ENCODE data around the gene TMEM182. TPM values are rescaled to one million over a fixed set of nuclear protein-coding genes. Genes with fewer than 3 reads are reported as not detected.

TMEM182 gene
- total RNA-seq, 2 experiments from 2014 or later = 2.5 to 4.1 TPM

GRCh38 chr2:102743259-102743658 is 18.6 kb upstream of the TMEM182 start:
- Mint-ChIP-seq H3K27me3 (no peaks in the 10 kb centered on the region), H3K27ac (no peak overlapping the region), H3K4me3 (no peak overlapping the region), H3K9me3 (peaks cover 2% of the 10 kb centered on the region), H3K4me1 (no peaks in the 10 kb centered on the region), H3K36me3 (ENCODE audit: low read depth) (no peaks in the 10 kb centered on the region)
- ChIA-PET CTCF (no interaction called here), POLR2A (no interaction called here)
- DNase-seq = no peak

GRCh38 chr2:102748107-102748506 is 13.7 kb upstream of the TMEM182 start:
- no peak overlapping the region for H3K27ac Mint-ChIP-seq
- ChIA-PET CTCF (no interaction called here), POLR2A (interaction anchor here (0.6 kb wide), 1 partner anchor 11 kb away, joined by 3 read pairs; no protein-coding TSS in a partner anchor)
- H3K4me3 Mint-ChIP-seq = no peak overlapping the region
- no peaks in the 10 kb centered on the region for H3K4me1 Mint-ChIP-seq
- no peaks in the 10 kb centered on the region for H3K27me3 Mint-ChIP-seq
- no peak for DNase-seq
- H3K36me3 Mint-ChIP-seq (ENCODE audit: low read depth) = no peaks in the 10 kb centered on the region
- H3K9me3 Mint-ChIP-seq = no peaks in the 10 kb centered on the region

GRCh38 chr2:102749938-102750337 is 11.9 kb upstream of the TMEM182 start:
- ChIA-PET CTCF (no interaction called here), POLR2A (no interaction called here)
- no peak overlapping the region for H3K4me3 Mint-ChIP-seq
- no peak overlapping the region for H3K27ac Mint-ChIP-seq
- no peaks in the 10 kb centered on the region for H3K9me3 Mint-ChIP-seq
- H3K36me3 Mint-ChIP-seq (ENCODE audit: low read depth) = no peaks in the 10 kb centered on the region
- no peak for DNase-seq
- H3K27me3 Mint-ChIP-seq = no peaks in the 10 kb centered on the region
- no peaks in the 10 kb centered on the region for H3K4me1 Mint-ChIP-seq

- peak; percentile 47 for DNase-seq
- H3K9me3 Mint-ChIP-seq = no peaks in the 10 kb centered on the region
- ChIA-PET CTCF (interaction anchor here (0.6 to 1.5 kb wide), 5 partner anchors 9 to 19 kb away, joined by 3 to 11 read pairs (median 4); a partner anchor contains a TSS), POLR2A (no interaction called here)
- no peaks in the 10 kb centered on the region for H3K36me3 Mint-ChIP-seq (ENCODE audit: low read depth)
- H3K4me3 Mint-ChIP-seq = no peak overlapping the region
- H3K27ac Mint-ChIP-seq = no peak overlapping the region
- no peaks in the 10 kb centered on the region for H3K27me3 Mint-ChIP-seq
- no peaks in the 10 kb centered on the region for H3K4me1 Mint-ChIP-seq
These were observed 8.2 kb upstream of the TMEM182 start for GRCh38 chr2:102753563-102754159.

- Mint-ChIP-seq H3K27ac (no peak overlapping the region), H3K9me3 (no peaks in the 10 kb centered on the region), H3K4me3 (no peak overlapping the region), H3K36me3 (ENCODE audit: low read depth) (no peaks in the 10 kb centered on the region), H3K4me1 (no peaks in the 10 kb centered on the region), H3K27me3 (no peaks in the 10 kb centered on the region)
- ChIA-PET POLR2A (no interaction called here), CTCF (interaction anchor here (0.6 to 1.3 kb wide), 2 partner anchors 17 to 84 kb away, joined by 3 to 6 read pairs; no protein-coding TSS in a partner anchor)
- DNase-seq = no peak
These were observed 7.2 kb upstream of the TMEM182 start for GRCh38 chr2:102754456-102755145.

GRCh38 chr2:102755284-102755683 is 6.5 kb upstream of the TMEM182 start:
- Mint-ChIP-seq H3K4me1 (no peaks in the 10 kb centered on the region), H3K36me3 (ENCODE audit: low read depth) (no peaks in the 10 kb centered on the region), H3K9me3 (no peaks in the 10 kb centered on the region), H3K4me3 (no peak overlapping the region), H3K27me3 (no peaks in the 10 kb centered on the region), H3K27ac (no peak overlapping the region)
- no peak for DNase-seq
- POLR2A ChIA-PET = no interaction called here
- CTCF ChIA-PET = no interaction called here

GRCh38 chr2:102758439-102758838 is 3.4 kb upstream of the TMEM182 start:
- H3K27ac Mint-ChIP-seq = no peak overlapping the region

GRCh38 chr2:102764083-102764482 is 2.3 kb downstream of the TMEM182 start:
- no peak overlapping the region for H3K4me3 Mint-ChIP-seq
- H3K36me3 Mint-ChIP-seq (ENCODE audit: low read depth) = peaks cover 2% of the 10 kb centered on the region
- no peaks in the 10 kb centered on the region for H3K9me3 Mint-ChIP-seq
- H3K27ac Mint-ChIP-seq = no peak overlapping the region
- no peaks in the 10 kb centered on the region for H3K4me1 Mint-ChIP-seq
- no peak for DNase-seq
- CTCF ChIA-PET = no interaction called here
- H3K27me3 Mint-ChIP-seq = no peaks in the 10 kb centered on the region
- POLR2A ChIA-PET = no interaction called here

More at GRCh38 chr2:102758439-102758838, 3.4 kb upstream of the TMEM182 start:
- ChIA-PET CTCF (no interaction called here), POLR2A (no interaction called here)
- no peaks in the 10 kb centered on the region for H3K4me1 Mint-ChIP-seq
- H3K9me3 Mint-ChIP-seq = no peaks in the 10 kb centered on the region
- no peaks in the 10 kb centered on the region for H3K36me3 Mint-ChIP-seq (ENCODE audit: low read depth)
- no peak for DNase-seq
- H3K4me3 Mint-ChIP-seq = no peak overlapping the region
- H3K27me3 Mint-ChIP-seq = no peaks in the 10 kb centered on the region

- Mint-ChIP-seq H3K36me3 (ENCODE audit: low read depth) (peaks cover 2% of the 10 kb centered on the region), H3K27me3 (no peaks in the 10 kb centered on the region), H3K4me1 (no peaks in the 10 kb centered on the region), H3K4me3 (no peak overlapping the region), H3K27ac (no peak overlapping the region), H3K9me3 (no peaks in the 10 kb centered on the region)
- CTCF ChIA-PET = interaction anchor here (0.8 to 1.1 kb wide), 2 partner anchors 11 to 37 kb away, joined by 3 read pairs; no protein-coding TSS in a partner anchor
- DNase-seq = no peak
- POLR2A ChIA-PET = no interaction called here
These were observed 3.2 kb downstream of the TMEM182 start for GRCh38 chr2:102765061-102765460.

GRCh38 chr2:102768253-102768652 is 6.4 kb downstream of the TMEM182 start:
- H3K9me3 Mint-ChIP-seq = no peaks in the 10 kb centered on the region
- H3K27me3 Mint-ChIP-seq = no peaks in the 10 kb centered on the region
- no peaks in the 10 kb centered on the region for H3K4me1 Mint-ChIP-seq
- POLR2A ChIA-PET = no interaction called here
- peaks cover 2% of the 10 kb centered on the region for H3K36me3 Mint-ChIP-seq (ENCODE audit: low read depth)
- DNase-seq = no peak
- no peak overlapping the region for H3K27ac Mint-ChIP-seq
- CTCF ChIA-PET = no interaction called here
- no peak overlapping the region for H3K4me3 Mint-ChIP-seq

GRCh38 chr2:102768892-102769291 is 7.1 kb downstream of the TMEM182 start:
- peaks cover 2% of the 10 kb centered on the region for H3K36me3 Mint-ChIP-seq (ENCODE audit: low read depth)
- no peaks in the 10 kb centered on the region for H3K9me3 Mint-ChIP-seq
- H3K4me1 Mint-ChIP-seq = no peaks in the 10 kb centered on the region
- ChIA-PET POLR2A (no interaction called here), CTCF (no interaction called here)
- no peaks in the 10 kb centered on the region for H3K27me3 Mint-ChIP-seq
- no peak overlapping the region for H3K4me3 Mint-ChIP-seq
- no peak for DNase-seq
- H3K27ac Mint-ChIP-seq = no peak overlapping the region

GRCh38 chr2:102770506-102770905 is 8.7 kb downstream of the TMEM182 start:
- no peaks in the 10 kb centered on the region for H3K4me1 Mint-ChIP-seq
- no peak overlapping the region for H3K27ac Mint-ChIP-seq

GRCh38 chr2:102771114-102771513 is 9.3 kb downstream of the TMEM182 start:
- Mint-ChIP-seq H3K4me3 (no peak overlapping the region), H3K36me3 (ENCODE audit: low read depth) (peaks cover 2% of the 10 kb centered on the region), H3K4me1 (no peaks in the 10 kb centered on the region), H3K9me3 (no peaks in the 10 kb centered on the region), H3K27me3 (no peaks in the 10 kb centered on the region), H3K27ac (no peak overlapping the region)
- DNase-seq = no peak
- ChIA-PET POLR2A (no interaction called here), CTCF (interaction anchor here (1.6 kb wide), 1 partner anchor 17 kb away, joined by 6 read pairs; no protein-coding TSS in a partner anchor)

More at GRCh38 chr2:102770506-102770905, 8.7 kb downstream of the TMEM182 start:
- ChIA-PET POLR2A (no interaction called here), CTCF (no interaction called here)
- Mint-ChIP-seq H3K9me3 (no peaks in the 10 kb centered on the region), H3K36me3 (ENCODE audit: low read depth) (peaks cover 2% of the 10 kb centered on the region), H3K27me3 (no peaks in the 10 kb centered on the region), H3K4me3 (no peak overlapping the region)
- no peak for DNase-seq

All from activated CD4-positive, alpha-beta T cell treated with anti-CD3 and anti-CD28 coated beads, Interleukin-2, amount 10 ng/mL, durations not matched to agents 7 days and 5 days (primary cell).